ENCODE data around the gene VPS35. TPM values are rescaled to one million over a fixed set of nuclear protein-coding genes. Genes with fewer than 3 reads are reported as not detected.

VPS35 gene
- total RNA-seq, 1 experiment from 2014 or later, result 70.4 TPM

GRCh38 chr16:46729326-46729995 is 40.5 kb upstream of the VPS35 start:
- no CpG with 5 or more reads among the region's 7 CpGs for WGBS (ENCODE audit: extremely low coverage, insufficient read length, low lambda C conversion rate)
- H3K9me3 ChIP-seq (ENCODE audit: control insufficient read depth, low read depth, low read length), result no peaks in the 10 kb centered on the region
- no peaks in the 10 kb centered on the region for H4K20me1 ChIP-seq (ENCODE audit: control insufficient read depth, insufficient read depth, insufficient read length)
- no peak overlapping the region for H3T11ph ChIP-seq (ENCODE audit: low read length)
- no peaks in the 10 kb centered on the region; a peak in 1 of 7 replicates for H3K36me3 Mint-ChIP-seq (ENCODE audit: insufficient read depth in 1 of 3, low read depth in 3 of 3)
- no peaks in the 10 kb centered on the region for H3K79me1 ChIP-seq (ENCODE audit: insufficient read depth, low read depth, low read length, poor library complexity, severe bottlenecking)
- no peak overlapping the region for H2AK5ac ChIP-seq (ENCODE audit: insufficient read length, low read length)
- H3K9ac ChIP-seq (ENCODE audit: extremely low read depth, insufficient read length, low read length), result no peak overlapping the region
- H2BK12ac ChIP-seq (ENCODE audit: insufficient read length, low read depth, low read length), result no peak overlapping the region
- no peak overlapping the region for H3K27ac ChIP-seq (ENCODE audit: insufficient read length, low read depth, low read length)
- H3K4me2 ChIP-seq (ENCODE audit: insufficient read depth, insufficient read length, low read length), result no peak overlapping the region
- no peak overlapping the region for H3K4me3 Mint-ChIP-seq
- H2AFZ ChIP-seq (ENCODE audit: low read length), result no peak overlapping the region
- no peak overlapping the region for H3K27ac Mint-ChIP-seq
- H3K14ac ChIP-seq (ENCODE audit: insufficient read depth, low read length), result no peak overlapping the region
- no peak for TF ChIP-seq CTCF (conservative IDR thresholded peaks at IDR 0.05)
- no peak overlapping the region for H3K23ac ChIP-seq (ENCODE audit: insufficient read length, low read depth, low read length)
- H3K27me3 Mint-ChIP-seq (ENCODE audit: low read depth), result no peaks in the 10 kb centered on the region
- peaks cover 0 to 5% of the 10 kb centered on the region in 2 experiments; a peak in 3 of 5 replicates for H3K9me3 Mint-ChIP-seq
- no peaks in the 10 kb centered on the region for H3K79me2 ChIP-seq (ENCODE audit: insufficient read depth, low read length)
- no peak overlapping the region for H2BK20ac ChIP-seq (ENCODE audit: low read depth, low read length, poor library complexity, severe bottlenecking)
- no peak for DNase-seq
- H3K4me1 Mint-ChIP-seq, result peaks cover 0 to 3% of the 10 kb centered on the region in 2 experiments; a peak in 1 of 4 replicates
- no peak overlapping the region for H2BK5ac ChIP-seq (ENCODE audit: insufficient read length, low read length)
- H3K23me2 ChIP-seq (ENCODE audit: insufficient read length, low read depth, low read length, poor library complexity, severe bottlenecking), result no peaks in the 10 kb centered on the region
- no peak overlapping the region for H4K5ac ChIP-seq (ENCODE audit: insufficient read length, low read depth, low read length)
- H2BK15ac ChIP-seq (ENCODE audit: low read depth, low read length), result no peak overlapping the region
- no peak overlapping the region for H3K4ac ChIP-seq (ENCODE audit: low read depth, low read length)
- H3K4me1 ChIP-seq (ENCODE audit: insufficient read depth, low read length), result no peaks in the 10 kb centered on the region
- no peak overlapping the region for H3K18ac ChIP-seq (ENCODE audit: insufficient read length, low read depth, low read length)
- H3K56ac ChIP-seq (ENCODE audit: insufficient read length, low read depth, low read length), result no peak overlapping the region
- no peak overlapping the region for H4K91ac ChIP-seq (ENCODE audit: insufficient read length, low read depth, low read length)
- H4K8ac ChIP-seq (replicated peaks; ENCODE audit: insufficient read length, low read depth, low read length), result no peak overlapping the region
- H3K27me3 ChIP-seq (ENCODE audit: insufficient read depth, low read length), result no peaks in the 10 kb centered on the region
- H2BK120ac ChIP-seq (ENCODE audit: low read depth, low read length, poor library complexity, severe bottlenecking), result no peak overlapping the region
